Activated gamma-delta T cell (primary cell): ENCODE data around the gene ZNF800.
A peak's percentile ranks its signal among the peaks of the same experiment; 100 is the strongest.

ENCODE experiments used
- DNase-seq: peaks from one replicate; lab custom pipeline; 2025; lab: John Stamatoyannopoulos, UW

Gene ZNF800

GRCh38 chr7:127348247-127348631 is 44.3 kb downstream of the ZNF800 start:
- no peak for DNase-seq

GRCh38 chr7:127347567-127348246 is 44.8 kb downstream of the ZNF800 start:
- DNase-seq, result peak; percentile 52

GRCh38 chr7:127346575-127347256 is 45.8 kb downstream of the ZNF800 start:
- DNase-seq, result no peak

GRCh38 chr7:127342596-127342995 is 49.9 kb downstream of the ZNF800 start:
- DNase-seq, result no peak

- DNase-seq, result no peak
These were observed 54.4 kb downstream of the ZNF800 start for GRCh38 chr7:127338122-127338521.

GRCh38 chr7:127337581-127337980 is 54.9 kb downstream of the ZNF800 start:
- DNase-seq, result no peak

GRCh38 chr7:127336458-127336857 is 56.0 kb downstream of the ZNF800 start:
- no peak for DNase-seq

GRCh38 chr7:127332880-127333279 is 59.6 kb downstream of the ZNF800 start:
- no peak for DNase-seq

GRCh38 chr7:127330070-127330469 is 62.4 kb downstream of the ZNF800 start:
- DNase-seq, result no peak

- no peak for DNase-seq
These were observed 69.5 kb downstream of the ZNF800 start for GRCh38 chr7:127322832-127323493.

- no peak for DNase-seq
These were observed 70.2 kb downstream of the ZNF800 start for GRCh38 chr7:127322351-127322750.

GRCh38 chr7:127320974-127321373 is 71.5 kb downstream of the ZNF800 start:
- no peak for DNase-seq
